GM13976 (cell line): ENCODE data around the gene FUT7.

Experiments used
- DNase-seq: peaks from one replicate; pipeline ENCODE4 v3.0.0; 2012; ENCODE audit warnings: low spot score
- CTCF ChIP-seq: IDR thresholded peaks from 2 replicates; pipeline ENCODE4 v1.5.1; 2012; ENCODE audit warnings: borderline replicate concordance, mild to moderate bottlenecking; ENCODE audit not compliant: insufficient read depth; ENCODE audit errors: extremely low read depth, missing control alignments, control extremely low read depth
- in situ Hi-C: fragments of 300-500 bp; cut with MboI; formaldehyde crosslinking; loops from one replicate; pipeline ENCODE4 v1.12.0; 2022; ENCODE audit warnings: low sequenced_read_pairs, mixed read lengths, inconsistent platforms; ENCODE audit not compliant: unreplicated experiment

The FUT7 gene

DNA sequence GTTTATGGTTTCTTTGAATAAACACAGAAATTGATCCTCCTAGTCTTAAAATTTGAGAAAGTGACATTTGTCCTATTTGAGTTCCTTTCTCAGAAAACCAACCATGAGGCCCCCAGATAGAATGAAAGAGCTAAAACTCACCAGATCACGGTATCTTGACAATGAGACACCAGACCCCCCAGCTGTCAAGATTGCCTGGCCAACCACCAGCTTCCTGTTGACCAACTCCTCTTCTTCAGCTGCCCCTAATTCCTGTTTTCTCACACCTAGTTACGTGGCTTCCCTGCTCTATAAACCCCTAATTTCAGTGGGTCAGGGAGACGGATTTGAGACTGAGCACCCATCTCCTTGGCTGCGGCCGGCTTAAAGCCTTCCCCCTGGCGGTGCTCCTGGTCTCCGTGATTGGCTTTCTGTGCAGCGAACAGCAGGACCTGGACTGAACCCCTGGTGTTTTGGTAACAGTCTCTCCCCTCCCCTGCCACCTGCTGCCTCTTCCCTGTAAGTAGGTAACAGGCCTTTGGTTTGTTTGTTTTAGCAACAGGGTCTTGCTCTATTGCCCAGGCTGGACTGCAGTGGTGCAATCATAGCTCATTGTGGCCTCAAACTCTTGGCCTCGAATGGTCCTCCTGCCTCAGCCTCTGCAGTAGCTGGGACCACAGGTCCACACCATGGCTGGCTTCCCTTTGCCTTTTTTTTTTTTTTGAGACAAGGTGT, 26.8 kb upstream of the FUT7 start:
- no peak for TF ChIP-seq CTCF
- in situ Hi-C loops: no loop called here
- DNase-seq: no peak

DNA sequence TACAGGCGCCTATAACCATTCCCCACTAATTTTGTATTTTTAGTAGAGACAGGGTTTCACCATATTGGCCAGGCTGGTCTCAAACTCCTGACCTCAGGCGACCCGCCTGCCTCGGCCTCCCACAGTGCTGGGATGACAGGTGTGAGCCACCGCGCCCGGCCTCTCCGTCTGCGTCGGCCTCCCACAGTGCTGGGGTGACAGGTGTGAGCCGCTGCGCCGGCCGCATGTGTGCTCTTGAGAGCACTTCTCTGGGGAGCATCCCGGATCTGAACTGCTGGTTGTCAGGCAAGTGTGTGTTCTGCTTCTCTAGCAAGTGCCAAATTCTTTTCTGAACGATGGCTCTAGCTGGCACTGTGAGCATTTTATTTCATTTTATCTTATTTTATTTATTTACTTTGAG, 25.7 kb upstream of the FUT7 start:
- no peak for TF ChIP-seq CTCF
- DNase-seq: no peak
- in situ Hi-C loops: no loop called here

- in situ Hi-C loops: no loop called here
- DNase-seq: no peak
- no peak for TF ChIP-seq CTCF
Measured at GRCh38 chr9:137056739-137057415, 25.0 kb upstream of the FUT7 start.

GRCh38 chr9:137055385-137056364, 23.8 kb upstream of the FUT7 start:
- TF ChIP-seq CTCF: no peak
- DNase-seq: no peak
- in situ Hi-C loops: no loop called here

GRCh38 chr9:137054932-137055384, 23.1 kb upstream of the FUT7 start:
- TF ChIP-seq CTCF: no peak
- no peak for DNase-seq
- in situ Hi-C loops: no loop called here
